ENCODE measurements around the gene HOXD9. TPM values are rescaled to one million over a fixed set of nuclear protein-coding genes. Genes with fewer than 3 reads are reported as not detected.

The HOXD9 gene
- total and polyA plus RNA-seq, 2 of the 8 experiments (the other 6 are each of a cell fraction or from before 2014, with no cell fraction given), result not detected

GRCh38 chr2:176134035-176134434, 11.5 kb downstream of the HOXD9 start (continued):
- TF ChIP-seq CHD7 (IDR thresholded peaks at IDR 0.05; ENCODE audit: insufficient replicate concordance, low read length), result no peak
- no peak for TF ChIP-seq HDAC2 (IDR thresholded peaks at IDR 0.05; ENCODE audit: borderline replicate concordance in 1 of 2, low read depth in 2 of 2, low read length in 2 of 2)
- TF ChIP-seq SIX5 (IDR thresholded peaks at IDR 0.05; ENCODE audit: low read depth, low read length), result no peak
- TF ChIP-seq SUZ12 (IDR thresholded peaks at IDR 0.05; ENCODE audit: low read length), result no peak
- TF ChIP-seq BRCA1 (IDR thresholded peaks at IDR 0.05; ENCODE audit: low read depth, low read length), result no peak
- no peak for TF ChIP-seq KDM5A (IDR thresholded peaks at IDR 0.05; ENCODE audit: low read length)
- no peak for TF ChIP-seq HDAC6 (IDR thresholded peaks at IDR 0.05; ENCODE audit: low read depth, low read length)
- no peak for TF ChIP-seq BCL11A (IDR thresholded peaks at IDR 0.05; ENCODE audit: low read depth in 2 of 2, low read length in 2 of 2)
- TF ChIP-seq SRF (IDR thresholded peaks at IDR 0.05; ENCODE audit: low read depth, low read length), result no peak
- no peak for TF ChIP-seq BACH1 (IDR thresholded peaks at IDR 0.05; ENCODE audit: low read length)
- no peak for TF ChIP-seq RAD21 (IDR thresholded peaks at IDR 0.05 in 1 of 2, conservative IDR thresholded peaks at IDR 0.05 in 1 of 2; ENCODE audit: low read depth in 2 of 2, low read length in 2 of 2)
- TF ChIP-seq SIRT6 (IDR thresholded peaks at IDR 0.05; ENCODE audit: low read length), result no peak
